Breast epithelium (tissue), 4 donors: ENCODE results near the gene SLC28A1. TPM values are rescaled to one million over a fixed set of nuclear protein-coding genes. Genes with fewer than 3 reads are reported as not detected.
"Not testable (repeated sequence)": the region's sequence is repeated elsewhere in the genome, so short reads cannot be mapped to it uniquely, and the experiment has no call there.

Experiments used
- DNase-seq, 2 donors: peaks; one replicate each; pipeline ENCODE4 v3.0.0-alpha.2; 2019; ENCODE audit warnings: low spot score in 2 of 2
- H3K27ac ChIP-seq, 2 donors: fragments of 200-600 bp; sonication (generic) in 1 of 2; one replicate each; pipeline ENCODE4 v1.5.1; 2016 to 2019; ENCODE audit warnings: mild to moderate bottlenecking in 1 of 2
- H3K27me3 ChIP-seq, 2 donors: fragments of 200-600 bp; sonication (generic) in 1 of 2; one replicate each; pipeline versions ENCODE4 v1.5.1 to v1.6.0; 2017 to 2019; ENCODE audit warnings: control low read depth in 1 of 2, mild to moderate bottlenecking in 1 of 2
- H3K36me3 ChIP-seq: fragments of 200-600 bp; one replicate; pipeline ENCODE4 v1.5.1; 2019
- H3K4me1 ChIP-seq, 2 donors: fragments of 200-600 bp; sonication (generic); one replicate each; pipeline ENCODE4 v1.5.1; 2016 to 2019; ENCODE audit warnings: control low read depth in 1 of 2
- H3K4me3 ChIP-seq, 3 donors: fragments of 200-600 bp; sonication (generic); 1 replicate in 2 of 3; 2 replicates in 1 of 3; pipeline ENCODE4 v1.5.1; 2016 to 2019; ENCODE audit warnings: mild to moderate bottlenecking in 3 of 3, moderate library complexity in 2 of 3
- H3K9me3 ChIP-seq, 2 donors: fragments of 200-600 bp; sonication (generic) in 1 of 2; one replicate each; pipeline ENCODE4 v1.5.1; 2016 to 2019; ENCODE audit warnings: control low read depth in 1 of 2
- POLR2A ChIP-seq: fragments of 450-650 bp; IDR thresholded peaks from one replicate; pipeline ENCODE4 v1.6.1; 2016; ENCODE audit warnings: antibody characterized with exemption, mild to moderate bottlenecking, moderate library complexity
- POLR2AphosphoS5 ChIP-seq, 3 donors: sonication (generic); formaldehyde crosslinking; IDR thresholded peaks; one replicate each; pipeline ENCODE4 v1.6.1; 2017; ENCODE audit warnings: antibody characterized with exemption in 3 of 3
- intact Hi-C: fragments of 100-400 bp; cut with DNase I; formaldehyde crosslinking; loops from one replicate; pipeline ENCODE4 v1.15.1; 2023; ENCODE audit warnings: low total_unique reads
- total RNA-seq, 3 donors: library from RNA; depleted of rRNA; stranded (reverse); fragments of >200 nt; gene quantifications; one replicate each; pipeline ENCODE4 v1.1.0, GENCODE V29; 2016
- TF ChIP-seq, protein P1 (sequence below), 3 donors: fragments of 450-650 bp; IDR thresholded peaks; one replicate each; pipeline ENCODE4 v1.5.1; 2016 to 2017; ENCODE audit warnings: antibody characterized with exemption in 3 of 3, mild to moderate bottlenecking in 3 of 3, moderate library complexity in 3 of 3

SLC28A1 gene
- total RNA-seq, 3 donors from 2014 or later: 0.59 TPM; not detected in 2

DNA sequence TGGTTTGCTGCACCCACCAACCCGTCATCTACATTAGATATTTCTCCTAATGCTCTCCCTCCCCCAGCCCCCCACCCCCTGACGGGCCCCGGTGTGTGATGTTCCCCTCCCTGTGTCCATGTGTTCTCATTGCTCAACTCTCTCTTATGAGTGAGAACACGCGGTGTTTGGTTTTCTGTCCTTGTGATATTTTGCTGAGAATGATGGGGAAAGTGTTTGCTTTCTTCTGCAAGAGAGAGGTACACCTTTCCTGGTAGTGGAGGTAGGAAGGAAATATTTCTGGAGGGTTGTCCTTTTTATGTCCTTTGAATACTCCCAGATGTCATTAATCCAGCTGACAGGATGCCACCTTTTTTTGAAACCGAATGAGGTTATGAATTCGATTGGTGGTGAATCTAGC, 10.5 kb upstream of the SLC28A1 start:
- intact Hi-C loops: no loop called here
- no peak overlapping the region for H3K4me3 ChIP-seq
- H3K36me3 ChIP-seq: no peaks in the 10 kb centered on the region
- no peaks in the 10 kb centered on the region for H3K27me3 ChIP-seq
- H3K4me1 ChIP-seq: no peaks in the 10 kb centered on the region
- H3K27ac ChIP-seq: no peak overlapping the region
- TF ChIP-seq, protein P1, sequence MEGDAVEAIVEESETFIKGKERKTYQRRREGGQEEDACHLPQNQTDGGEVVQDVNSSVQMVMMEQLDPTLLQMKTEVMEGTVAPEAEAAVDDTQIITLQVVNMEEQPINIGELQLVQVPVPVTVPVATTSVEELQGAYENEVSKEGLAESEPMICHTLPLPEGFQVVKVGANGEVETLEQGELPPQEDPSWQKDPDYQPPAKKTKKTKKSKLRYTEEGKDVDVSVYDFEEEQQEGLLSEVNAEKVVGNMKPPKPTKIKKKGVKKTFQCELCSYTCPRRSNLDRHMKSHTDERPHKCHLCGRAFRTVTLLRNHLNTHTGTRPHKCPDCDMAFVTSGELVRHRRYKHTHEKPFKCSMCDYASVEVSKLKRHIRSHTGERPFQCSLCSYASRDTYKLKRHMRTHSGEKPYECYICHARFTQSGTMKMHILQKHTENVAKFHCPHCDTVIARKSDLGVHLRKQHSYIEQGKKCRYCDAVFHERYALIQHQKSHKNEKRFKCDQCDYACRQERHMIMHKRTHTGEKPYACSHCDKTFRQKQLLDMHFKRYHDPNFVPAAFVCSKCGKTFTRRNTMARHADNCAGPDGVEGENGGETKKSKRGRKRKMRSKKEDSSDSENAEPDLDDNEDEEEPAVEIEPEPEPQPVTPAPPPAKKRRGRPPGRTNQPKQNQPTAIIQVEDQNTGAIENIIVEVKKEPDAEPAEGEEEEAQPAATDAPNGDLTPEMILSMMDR (IDR thresholded peaks at IDR 0.05): no peak
- no peaks in the 10 kb centered on the region for H3K9me3 ChIP-seq
- DNase-seq: no peak

DNA sequence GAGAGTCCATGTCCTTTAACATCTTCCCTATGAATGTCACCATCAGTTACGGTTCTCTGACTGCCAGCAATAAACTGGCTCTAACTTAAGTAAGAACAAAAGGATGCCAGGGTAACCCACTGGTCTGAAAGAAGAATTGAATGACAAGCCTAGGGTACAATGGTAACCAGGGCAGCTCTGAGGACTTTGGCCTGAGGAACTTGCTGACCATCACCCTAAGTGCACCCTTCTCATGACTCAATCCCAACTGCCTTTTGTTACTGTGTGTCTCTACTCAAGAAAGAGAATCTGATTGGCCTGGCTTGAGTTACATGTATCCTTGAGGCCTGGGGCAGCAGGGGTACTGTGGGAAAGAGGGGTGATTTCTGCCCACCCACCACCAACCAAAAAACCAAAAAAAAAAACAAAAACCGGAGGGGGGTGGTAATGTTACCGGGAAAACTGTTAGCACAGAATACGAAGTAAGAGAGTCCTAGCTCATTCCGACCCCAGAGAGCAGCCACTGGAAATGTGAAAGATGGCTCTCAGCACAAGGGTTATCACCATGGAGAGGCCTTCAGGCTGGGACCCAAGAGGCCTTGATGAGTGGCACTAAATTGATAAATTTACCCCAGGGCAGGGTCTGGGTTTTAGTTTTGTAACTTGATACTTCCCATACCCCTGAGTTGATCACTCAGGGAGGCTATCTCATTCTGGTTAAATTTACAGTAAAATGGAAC, 9.3 kb upstream of the SLC28A1 start:
- Histone ChIP-seq H3K36me3 (no peaks in the 10 kb centered on the region), H3K4me1 (no peaks in the 10 kb centered on the region), H3K27me3 (no peaks in the 10 kb centered on the region), H3K9me3 (no peaks in the 10 kb centered on the region), H3K4me3 (no peak overlapping the region), H3K27ac (no peak overlapping the region)
- intact Hi-C loops: no loop called here
- TF ChIP-seq, protein P1 (IDR thresholded peaks at IDR 0.05): no peak
- TF ChIP-seq POLR2A: no peak
- TF ChIP-seq POLR2AphosphoS5 (IDR thresholded peaks at IDR 0.05): no peak
- no peak for DNase-seq

DNA sequence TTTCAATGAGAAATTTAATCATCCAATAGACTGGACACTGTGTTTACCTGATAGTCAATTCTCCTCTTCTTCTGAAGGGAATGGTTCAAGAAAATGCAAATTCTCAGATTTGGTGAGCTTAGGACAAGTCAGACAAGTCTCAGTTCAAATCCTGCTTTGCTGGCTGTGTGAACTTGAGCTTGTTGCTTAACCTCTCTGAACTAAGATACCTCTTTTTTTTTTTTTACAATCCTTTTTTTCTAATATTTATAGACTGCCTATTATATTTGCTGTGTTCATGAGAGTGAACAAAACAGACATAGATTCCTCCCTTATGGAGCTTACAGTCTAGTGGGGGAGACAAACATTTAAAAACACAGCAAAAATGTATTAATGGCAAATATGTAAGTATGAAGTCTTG, 8.2 kb upstream of the SLC28A1 start:
- no peaks in the 10 kb centered on the region for H3K36me3 ChIP-seq
- no peak for DNase-seq
- no peaks in the 10 kb centered on the region for H3K4me1 ChIP-seq
- H3K27ac ChIP-seq: no peak overlapping the region
- intact Hi-C loops: no loop called here
- no peaks in the 10 kb centered on the region for H3K27me3 ChIP-seq
- no peak overlapping the region for H3K4me3 ChIP-seq
- H3K9me3 ChIP-seq: no peaks in the 10 kb centered on the region
- TF ChIP-seq POLR2A: no peak
- no peak for TF ChIP-seq POLR2AphosphoS5 (IDR thresholded peaks at IDR 0.05)
- TF ChIP-seq, protein P1 (IDR thresholded peaks at IDR 0.05): no peak

DNA sequence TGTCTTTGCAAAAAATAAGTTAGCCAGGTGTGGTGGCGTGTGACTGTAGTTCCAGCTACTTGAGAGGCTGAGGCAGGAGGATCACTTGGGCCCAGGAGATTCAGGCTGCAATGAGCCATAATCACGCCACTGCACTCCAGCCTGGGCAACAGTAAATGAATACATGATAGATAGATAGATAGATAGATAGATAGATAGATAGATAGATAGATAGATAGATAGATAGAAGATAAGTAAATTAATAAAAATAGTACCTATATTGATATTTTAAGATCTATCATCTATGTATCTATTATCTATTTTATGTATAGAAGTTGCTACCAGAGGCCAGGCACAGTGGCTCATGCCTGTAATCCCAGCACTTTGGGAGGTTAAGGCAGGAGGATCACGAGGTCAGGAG, 6.8 kb upstream of the SLC28A1 start:
- H3K4me1 ChIP-seq: not testable (repeated sequence)

DNA sequence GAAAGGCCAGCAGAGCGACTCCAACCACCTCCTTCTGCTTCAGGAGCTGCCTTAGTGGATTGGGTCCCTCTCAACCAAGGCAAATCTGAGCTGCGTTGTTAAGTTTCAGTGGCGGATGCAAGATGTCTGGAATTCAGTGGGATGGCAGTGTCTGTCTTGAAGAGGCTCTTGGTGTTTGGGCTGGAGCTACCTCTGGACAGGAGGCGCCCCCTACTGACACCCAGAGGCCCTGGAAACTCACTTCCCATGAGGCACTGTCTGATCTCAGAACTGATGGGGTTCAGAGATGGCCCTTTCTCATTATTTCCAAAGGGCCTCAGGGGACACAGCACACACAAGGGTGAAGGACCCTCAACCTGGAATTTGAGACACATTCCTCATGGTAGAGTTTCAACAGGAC, 6.0 kb upstream of the SLC28A1 start:
- H3K4me1 ChIP-seq: no peaks in the 10 kb centered on the region
- no peaks in the 10 kb centered on the region for H3K36me3 ChIP-seq

More for the DNA sequence above, 6.8 kb upstream of the SLC28A1 start:
- H3K27ac ChIP-seq, H3K9me3 ChIP-seq, DNase-seq, H3K36me3 ChIP-seq, H3K27me3 ChIP-seq, H3K4me3 ChIP-seq, intact Hi-C loops: not testable (repeated sequence)

More for the DNA sequence above, 6.0 kb upstream of the SLC28A1 start:
- DNase-seq: peak; percentile 48 to 79
- no peak overlapping the region for H3K4me3 ChIP-seq
- intact Hi-C loops: no loop called here
- peak overlapping the region in 1 of 2 donors; percentile 22 for H3K27ac ChIP-seq
- no peaks in the 10 kb centered on the region for H3K9me3 ChIP-seq
- H3K27me3 ChIP-seq: no peaks in the 10 kb centered on the region
- no peak for TF ChIP-seq POLR2A
- TF ChIP-seq, protein P1 (IDR thresholded peaks at IDR 0.05): peak; percentile 9 to 75 (median 65)
- peak in 1 of 3 donors; percentile 31 for TF ChIP-seq POLR2AphosphoS5 (IDR thresholded peaks at IDR 0.05)
